ENCODE measurements around the gene ELP4.
"Not testable (repeated sequence)": the region's sequence is repeated elsewhere in the genome, so short reads cannot be mapped to it uniquely, and the experiment has no call there.

The ELP4 gene

DNA sequence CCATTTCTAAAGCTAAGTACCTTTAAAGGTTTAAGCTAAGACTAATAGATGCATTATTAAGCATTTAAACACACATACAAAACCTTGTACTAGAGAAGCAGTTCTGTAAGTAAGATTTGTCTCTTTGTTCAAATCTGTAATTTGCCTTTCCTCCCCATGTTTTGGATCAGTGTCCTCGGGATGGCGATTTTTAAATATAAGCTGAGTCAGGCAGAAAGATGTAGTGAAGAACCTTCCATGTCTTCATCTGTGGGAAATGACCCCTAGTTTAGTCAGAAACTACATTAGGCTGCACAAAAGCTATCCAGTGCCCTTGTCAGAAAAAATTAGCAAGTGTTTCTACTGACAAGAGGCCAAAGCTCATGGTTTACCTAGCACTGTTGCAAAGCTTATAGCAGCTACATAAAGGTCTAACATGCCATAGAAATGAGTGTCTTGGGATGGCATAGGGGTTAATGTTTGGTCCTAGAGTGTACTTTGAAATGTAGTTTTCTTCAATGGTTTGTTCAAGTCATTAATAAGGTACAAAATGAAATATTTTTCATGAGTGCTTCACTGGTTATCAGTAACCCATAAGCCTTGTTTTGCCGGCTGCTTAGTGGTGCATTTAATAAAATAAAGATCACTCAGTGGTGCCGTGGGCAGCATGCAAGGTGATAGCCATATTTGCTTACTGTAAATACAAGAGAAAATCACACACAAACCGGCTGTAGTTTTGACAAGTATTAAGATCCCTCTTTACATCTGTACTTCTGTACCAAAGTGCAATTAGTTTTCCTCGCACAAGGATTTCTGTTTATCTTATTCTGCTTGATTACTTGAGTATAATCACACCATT is 139.8 kb downstream of the ELP4 start:
- no peak for DNase-seq

DNA sequence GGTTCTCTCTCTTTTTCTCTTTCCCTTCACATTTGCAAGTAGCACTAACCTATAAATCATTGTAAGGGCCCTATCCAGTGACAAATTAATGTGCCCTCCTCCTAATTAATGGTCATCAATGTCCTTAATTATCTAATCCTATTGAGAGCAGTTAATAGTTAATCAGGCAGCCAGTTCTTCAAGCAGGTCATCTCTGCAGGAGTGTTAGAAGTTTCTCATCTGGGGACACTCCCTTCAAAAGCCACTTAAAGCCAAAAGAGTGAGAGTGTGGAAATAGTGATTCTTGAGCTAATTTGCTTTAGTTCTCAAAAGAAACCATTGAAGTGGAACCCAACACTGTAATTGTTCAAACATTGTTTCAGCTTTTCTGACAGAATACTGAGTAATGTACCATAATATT is 141.6 kb downstream of the ELP4 start:
- no peak for DNase-seq

DNA sequence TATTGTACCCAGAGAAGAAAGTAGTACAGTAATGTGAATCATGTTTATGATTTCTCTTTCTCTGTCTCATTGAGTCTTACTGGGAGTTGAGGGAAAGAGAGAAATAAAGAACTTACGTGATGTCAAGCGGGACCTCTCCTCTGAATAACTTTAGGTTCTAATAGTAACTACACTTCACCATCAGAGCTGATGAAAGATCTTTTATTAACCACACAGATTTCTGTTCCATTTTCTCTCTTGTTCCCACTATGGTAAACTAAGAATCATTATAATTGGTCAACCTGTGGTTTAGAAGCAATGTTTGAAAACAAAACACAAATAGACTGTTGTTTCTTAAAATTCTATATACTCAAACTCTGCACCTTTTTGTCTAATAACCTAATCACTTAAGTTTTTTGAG is 142.3 kb downstream of the ELP4 start:
- no peak for DNase-seq

- DNase-seq, result no peak
Measured at GRCh38 chr11:31652528-31652927, 143.0 kb downstream of the ELP4 start.

DNA sequence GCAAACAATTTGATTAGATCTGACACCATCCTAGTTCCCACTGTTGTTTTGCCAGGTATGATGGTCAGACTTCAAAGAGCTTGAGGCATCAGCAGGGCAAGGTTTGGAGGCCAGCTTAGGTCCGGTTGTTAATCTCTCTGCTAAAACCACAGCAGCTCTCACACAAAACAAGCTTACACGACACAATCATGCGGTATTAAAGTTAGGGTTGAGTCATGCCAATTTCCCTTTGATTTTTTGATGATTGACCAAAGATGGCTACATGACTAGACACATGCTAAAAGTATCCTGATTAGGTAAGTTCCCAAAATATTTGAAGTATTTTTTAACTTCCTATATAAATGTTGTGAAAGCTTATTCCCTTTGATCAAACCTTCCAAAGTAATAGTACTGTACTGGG is 145.9 kb downstream of the ELP4 start:
- no peak for DNase-seq

DNA sequence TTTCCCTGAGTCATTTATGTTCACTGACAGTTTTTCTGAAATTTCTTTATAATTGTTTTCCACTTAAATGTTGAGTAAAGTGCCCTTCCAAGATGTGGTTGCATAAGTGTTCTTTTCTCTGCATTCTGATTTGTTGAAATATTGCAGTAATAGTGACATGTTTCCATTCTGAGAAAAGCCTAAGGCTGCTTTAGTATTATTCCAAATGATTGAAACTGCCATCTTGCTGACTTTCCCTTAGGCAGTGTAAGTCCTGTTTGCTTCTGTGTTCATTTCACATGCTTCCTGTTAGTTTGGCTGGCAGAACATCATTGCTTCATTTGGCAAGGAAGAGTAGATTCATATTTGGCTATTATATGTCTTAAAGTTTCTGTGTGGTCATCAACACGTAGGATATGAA is 146.5 kb downstream of the ELP4 start:
- DNase-seq, result no peak

DNA sequence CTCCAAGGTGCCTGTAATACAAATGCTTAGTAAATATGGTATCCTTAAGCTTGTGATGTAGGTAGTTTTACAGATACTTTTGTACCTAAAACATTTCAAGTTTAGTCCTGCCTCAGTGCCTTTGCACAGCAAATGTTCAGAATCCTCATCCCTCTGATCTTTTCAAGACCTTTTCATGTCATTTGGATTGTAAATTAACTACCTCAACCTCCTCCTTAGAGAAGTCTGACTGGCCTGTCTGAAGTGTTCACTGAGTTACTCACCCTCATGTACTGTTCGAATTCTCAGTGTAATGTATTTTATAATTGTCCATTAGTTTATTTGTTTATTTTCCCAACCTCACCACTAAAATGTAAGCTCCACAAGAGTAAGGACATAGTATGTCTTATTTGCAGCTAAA is 147.5 kb downstream of the ELP4 start:
- DNase-seq, result no peak

GRCh38 chr11:31664129-31664528 is 154.6 kb downstream of the ELP4 start:
- DNase-seq, result no peak

DNA sequence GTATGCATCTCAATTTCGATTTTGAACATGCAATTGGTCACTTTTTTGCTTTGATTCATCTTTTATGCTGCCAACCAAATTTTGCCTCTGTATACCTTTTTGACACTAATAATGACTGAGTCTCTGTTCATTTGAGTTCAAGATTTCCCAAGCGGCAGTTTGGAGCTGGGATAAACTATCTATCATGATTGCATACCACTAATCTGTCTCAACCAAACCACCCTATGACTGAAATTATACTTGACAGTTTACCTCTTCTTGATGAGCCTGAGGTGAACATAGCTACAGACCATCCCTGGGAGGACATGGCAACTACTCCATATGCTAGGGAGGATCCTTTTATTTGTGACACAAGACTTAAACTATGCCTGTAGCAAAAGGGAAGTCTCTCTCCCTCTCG is 155.4 kb downstream of the ELP4 start:
- no peak for DNase-seq

GRCh38 chr11:31671681-31672080 is 162.1 kb downstream of the ELP4 start:
- DNase-seq, result no peak

DNA sequence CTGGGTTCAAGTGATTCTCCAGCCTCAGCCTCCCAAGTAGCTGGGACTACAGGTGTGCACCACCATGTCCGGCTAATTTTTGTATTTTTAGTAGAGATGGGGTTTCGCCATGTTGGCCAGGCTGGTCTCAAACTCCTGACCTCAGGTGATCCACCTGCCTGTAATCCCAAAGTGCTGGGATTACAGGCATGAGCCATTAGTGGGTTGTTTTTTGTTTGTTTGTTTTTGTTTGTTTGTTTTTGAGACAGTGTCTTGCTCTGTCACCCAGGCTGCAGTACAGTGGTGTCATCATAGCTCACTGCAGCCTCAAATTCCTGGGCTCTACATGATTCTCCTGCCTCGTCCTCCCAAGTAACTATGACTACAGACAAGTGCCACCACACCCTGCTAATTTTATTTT is 163.5 kb downstream of the ELP4 start:
- DNase-seq, result not testable (repeated sequence)

DNA sequence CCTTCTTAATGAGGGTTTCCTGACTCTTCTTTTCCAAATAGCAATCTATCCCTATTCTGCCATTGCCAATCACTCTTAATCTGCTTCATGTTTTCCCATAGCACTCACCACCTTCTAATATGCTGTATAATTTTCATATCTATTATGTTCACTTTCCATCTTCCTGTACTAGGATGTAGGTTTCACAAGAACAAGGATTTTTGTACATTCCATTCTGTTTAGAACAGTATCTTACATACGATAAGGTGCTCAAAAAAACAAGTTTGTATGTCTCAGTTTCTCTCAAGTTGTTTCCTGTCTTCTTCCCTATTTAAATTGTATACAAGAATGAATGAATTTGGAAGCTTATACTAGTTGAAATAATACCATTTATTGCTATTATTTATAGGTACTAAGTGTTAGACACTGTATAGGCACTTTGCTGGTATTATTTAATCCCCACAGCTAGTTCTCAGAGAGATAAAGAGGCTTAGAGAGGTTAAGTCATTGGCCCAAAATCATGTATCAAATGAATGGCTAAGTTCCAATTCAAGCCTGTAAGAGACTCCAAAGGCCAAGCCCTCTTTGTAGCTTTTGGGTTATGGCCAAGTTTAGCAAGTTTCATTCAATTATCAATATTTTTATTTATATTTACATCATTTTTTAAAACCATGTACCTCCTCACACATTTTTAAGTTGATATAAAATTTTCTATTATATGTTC is 166.9 kb downstream of the ELP4 start:
- DNase-seq, result no peak

GRCh38 chr11:31680770-31681169 is 171.2 kb downstream of the ELP4 start:
- DNase-seq, result no peak

GRCh38 chr11:31687256-31687655 is 177.7 kb downstream of the ELP4 start:
- no peak for DNase-seq

- DNase-seq, result no peak
Measured at GRCh38 chr11:31687861-31688260, 178.3 kb downstream of the ELP4 start.

GRCh38 chr11:31689559-31689958 is 180.0 kb downstream of the ELP4 start:
- DNase-seq, result no peak

DNA sequence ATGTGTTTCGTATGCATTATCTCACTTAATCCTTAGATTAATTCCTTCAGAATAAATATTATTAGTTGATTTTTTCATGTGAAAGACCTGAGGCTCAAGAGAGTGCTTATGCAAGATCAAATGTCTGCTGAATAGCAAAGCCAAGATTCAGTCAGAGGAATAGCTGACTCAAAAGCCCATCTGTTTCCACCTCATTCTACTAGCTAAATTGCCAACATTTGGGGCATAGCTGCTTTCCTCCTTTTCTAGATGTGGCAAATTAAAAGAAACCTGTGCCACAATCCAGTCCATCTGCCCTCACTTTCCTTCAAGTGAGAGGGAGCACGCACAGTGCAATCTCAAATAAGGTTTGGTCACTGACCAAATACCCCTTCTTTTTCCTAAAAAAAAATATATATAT is 180.5 kb downstream of the ELP4 start:
- DNase-seq, result no peak

DNA sequence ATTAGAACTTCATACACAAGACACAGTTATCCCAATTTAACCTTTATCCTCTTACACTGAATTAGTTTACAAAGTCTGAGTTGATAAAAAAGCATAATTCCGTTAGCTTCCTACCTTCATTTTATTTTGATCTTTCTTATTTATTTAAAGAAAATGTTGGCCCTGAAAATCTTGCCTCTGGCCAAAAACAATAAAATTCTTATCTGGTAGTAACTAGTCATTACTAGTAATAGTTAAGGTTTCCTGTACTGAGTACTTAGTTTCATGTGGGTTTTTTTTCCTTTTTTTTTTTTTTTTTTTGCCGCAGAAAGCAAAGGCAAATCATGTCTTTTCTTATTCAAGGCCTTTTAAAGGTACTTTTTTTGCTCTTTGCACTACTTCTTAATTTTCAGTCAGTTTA is 180.9 kb downstream of the ELP4 start:
- no peak for DNase-seq

GRCh38 chr11:31692466-31692865 is 182.9 kb downstream of the ELP4 start:
- DNase-seq, result no peak

DNA sequence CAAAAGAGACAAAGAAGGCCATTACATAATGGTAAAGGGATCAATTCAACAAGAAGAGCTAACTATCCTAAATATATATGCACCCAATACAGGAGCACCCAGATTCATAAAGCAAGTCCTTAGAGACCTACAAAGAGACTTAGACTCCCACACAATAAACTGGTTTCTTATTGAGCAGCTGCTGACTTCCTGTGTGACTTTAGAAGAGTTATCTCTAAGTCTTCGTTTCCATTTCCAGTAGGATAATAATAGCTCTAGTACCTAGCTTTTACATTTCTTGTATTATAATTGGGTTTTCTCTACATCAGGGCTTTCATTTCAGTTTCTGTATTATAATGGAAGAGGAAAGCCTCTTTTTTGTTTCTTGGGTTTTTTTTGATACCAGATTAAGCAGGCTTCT is 187.5 kb downstream of the ELP4 start:
- DNase-seq, result not testable (repeated sequence)

GRCh38 chr11:31699066-31699465 is 189.5 kb downstream of the ELP4 start:
- no peak for DNase-seq

GRCh38 chr11:31702966-31703365 is 193.4 kb downstream of the ELP4 start:
- DNase-seq, result no peak

GRCh38 chr11:31706357-31706756 is 196.8 kb downstream of the ELP4 start:
- DNase-seq, result no peak

DNA sequence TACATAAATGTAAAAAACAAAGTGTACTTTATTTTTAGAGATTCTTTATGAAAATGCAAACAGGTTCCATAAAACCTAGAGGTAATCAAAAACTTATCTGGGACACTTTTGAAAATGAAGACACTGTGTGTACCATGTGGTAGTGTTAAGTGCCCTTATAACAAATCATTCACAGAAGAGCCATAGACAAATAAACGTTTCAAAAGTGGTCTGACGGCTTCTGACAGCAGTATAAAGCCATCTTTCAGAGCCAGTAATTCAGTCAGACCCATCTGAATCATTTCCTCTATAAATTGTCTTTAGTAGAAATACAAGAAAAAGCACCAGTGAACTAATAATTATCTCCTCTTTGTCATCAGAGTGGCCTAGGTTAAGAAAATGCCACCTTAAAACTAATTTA is 201.6 kb downstream of the ELP4 start:
- no peak for DNase-seq

DNA sequence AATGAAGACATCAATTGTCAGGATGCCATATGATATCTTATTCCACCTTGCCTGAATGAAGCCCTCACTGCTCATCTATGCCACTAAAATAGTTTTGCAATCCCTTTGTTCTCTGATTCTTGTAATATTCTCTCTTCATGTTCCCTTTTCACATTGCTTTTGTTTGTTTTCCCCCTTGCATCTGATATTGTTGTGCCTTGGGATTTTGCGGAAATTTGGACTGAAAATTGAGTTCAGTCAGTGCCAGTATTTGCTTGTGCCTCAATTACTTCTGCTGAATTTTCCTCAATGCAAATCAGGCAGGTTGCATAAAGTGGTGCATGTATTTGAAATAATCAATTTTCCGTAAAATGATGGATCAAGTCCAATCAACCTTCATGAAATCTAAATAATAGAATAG is 203.3 kb downstream of the ELP4 start:
- DNase-seq, result no peak
